SK-N-MC (cell line): ENCODE measurements around the gene MATN4.

Source experiments
- EZH2 ChIP-seq: fragments of 200-600 bp; sonication (generic); IDR thresholded peaks from one replicate; pipeline ENCODE4 v1.6.1; 2017; ENCODE audit warnings: antibody characterized with exemption
- POLR2AphosphoS5 ChIP-seq: IDR thresholded peaks from 2 replicates; pipeline ENCODE4 v1.6.1; 2012; ENCODE audit warnings: mild to moderate bottlenecking, low read depth, low read length, borderline replicate concordance

DNA sequence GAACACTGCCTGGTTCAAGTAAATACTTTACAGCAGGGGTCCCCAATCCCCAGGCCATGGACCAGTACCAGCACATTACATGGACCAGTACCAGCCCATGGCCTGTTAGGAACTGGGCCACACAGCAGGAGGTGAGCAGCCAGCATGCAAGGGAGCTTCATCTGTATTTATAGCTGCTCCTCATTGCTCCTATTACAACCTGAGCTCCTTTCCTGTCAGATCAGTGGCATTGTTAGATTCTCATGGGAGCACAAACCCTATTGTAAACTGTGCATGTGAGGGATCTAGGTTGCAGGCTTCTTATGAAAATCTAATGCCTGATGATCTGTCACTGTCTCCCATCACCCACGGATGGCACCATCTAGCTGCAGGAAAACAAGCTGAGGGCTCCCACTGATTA is 13.4 kb downstream of the MATN4 start:
- TF ChIP-seq POLR2AphosphoS5 (no peak), EZH2 (no peak)
